Measurements from ENCODE around the gene CDC42BPA.
A peak's percentile ranks its signal among the peaks of the same experiment; 100 is the strongest.

Gene CDC42BPA

GRCh38 chr1:226948480-226948879, 369.8 kb downstream of the CDC42BPA start:
- no peak for DNase-seq (ENCODE audit: low read depth in 2 of 2)

- DNase-seq (ENCODE audit: low read depth in 2 of 2), result no peak
Measured at GRCh38 chr1:226948051-226948450, 370.2 kb downstream of the CDC42BPA start.

- no peak for DNase-seq (ENCODE audit: low read depth in 2 of 2)
Measured at GRCh38 chr1:226946841-226947240, 371.5 kb downstream of the CDC42BPA start.

GRCh38 chr1:226946285-226946684, 372.0 kb downstream of the CDC42BPA start:
- no peak for DNase-seq (ENCODE audit: low read depth in 2 of 2)

- no peak for DNase-seq (ENCODE audit: low read depth in 2 of 2)
Measured at GRCh38 chr1:226945858-226946245, 372.4 kb downstream of the CDC42BPA start.

- DNase-seq (ENCODE audit: low read depth in 2 of 2), result no peak
Measured at GRCh38 chr1:226945106-226945857, 373.0 kb downstream of the CDC42BPA start.

GRCh38 chr1:226943927-226944326, 374.4 kb downstream of the CDC42BPA start:
- no peak for DNase-seq (ENCODE audit: low read depth in 2 of 2)

- no peak for DNase-seq (ENCODE audit: low read depth in 2 of 2)
Measured at GRCh38 chr1:226943156-226943555, 375.1 kb downstream of the CDC42BPA start.

- DNase-seq (ENCODE audit: low read depth in 2 of 2), result no peak
Measured at GRCh38 chr1:226942392-226942791, 375.9 kb downstream of the CDC42BPA start.

GRCh38 chr1:226940806-226941067, 377.6 kb downstream of the CDC42BPA start:
- DNase-seq (ENCODE audit: low read depth in 2 of 2), result no peak

GRCh38 chr1:226940029-226940805, 378.1 kb downstream of the CDC42BPA start, which contains the start of gene COQ8A:
Gene COQ8A, plus strand, starts transcription at chr1:226940294. Its CDS starts 21,092 bp downstream, at chr1:226961386.
- DNase-seq (ENCODE audit: low read depth in 2 of 2), result peak; percentile 99

Data from fibroblast of skin of left quadriceps (primary cell).